ENCODE data around the gene C2orf80. TPM values are rescaled to one million over a fixed set of nuclear protein-coding genes. Genes with fewer than 3 reads are reported as not detected.
"Not testable (repeated sequence)": the region's sequence is repeated elsewhere in the genome, so short reads cannot be mapped to it uniquely, and the experiment has no call there.

Gene C2orf80
- polyA plus RNA-seq, 1 experiment: not detected

DNA sequence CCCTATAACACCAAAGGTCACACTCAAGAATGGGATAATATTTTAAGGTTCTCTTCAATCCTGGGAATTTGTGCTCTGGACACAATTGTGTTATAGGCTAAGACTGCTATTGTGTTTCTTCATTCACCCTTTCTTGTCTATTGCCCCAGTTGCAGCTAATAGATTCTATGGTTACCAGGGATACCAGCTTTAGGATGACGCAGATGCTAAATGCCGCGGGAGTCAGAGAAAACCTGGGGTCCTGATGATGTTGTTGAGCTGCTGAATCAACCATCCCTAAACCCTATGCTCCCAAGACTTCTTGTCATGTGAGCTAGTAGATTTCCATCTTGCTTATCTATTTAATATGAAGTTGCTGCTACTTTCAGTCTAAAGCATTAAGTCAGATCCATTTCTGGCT lies 70.9 kb downstream of the C2orf80 start:
- H3K27ac ChIP-seq (ENCODE audit: low read depth, low read length): no peak overlapping the region
- TF ChIP-seq, protein P1, sequence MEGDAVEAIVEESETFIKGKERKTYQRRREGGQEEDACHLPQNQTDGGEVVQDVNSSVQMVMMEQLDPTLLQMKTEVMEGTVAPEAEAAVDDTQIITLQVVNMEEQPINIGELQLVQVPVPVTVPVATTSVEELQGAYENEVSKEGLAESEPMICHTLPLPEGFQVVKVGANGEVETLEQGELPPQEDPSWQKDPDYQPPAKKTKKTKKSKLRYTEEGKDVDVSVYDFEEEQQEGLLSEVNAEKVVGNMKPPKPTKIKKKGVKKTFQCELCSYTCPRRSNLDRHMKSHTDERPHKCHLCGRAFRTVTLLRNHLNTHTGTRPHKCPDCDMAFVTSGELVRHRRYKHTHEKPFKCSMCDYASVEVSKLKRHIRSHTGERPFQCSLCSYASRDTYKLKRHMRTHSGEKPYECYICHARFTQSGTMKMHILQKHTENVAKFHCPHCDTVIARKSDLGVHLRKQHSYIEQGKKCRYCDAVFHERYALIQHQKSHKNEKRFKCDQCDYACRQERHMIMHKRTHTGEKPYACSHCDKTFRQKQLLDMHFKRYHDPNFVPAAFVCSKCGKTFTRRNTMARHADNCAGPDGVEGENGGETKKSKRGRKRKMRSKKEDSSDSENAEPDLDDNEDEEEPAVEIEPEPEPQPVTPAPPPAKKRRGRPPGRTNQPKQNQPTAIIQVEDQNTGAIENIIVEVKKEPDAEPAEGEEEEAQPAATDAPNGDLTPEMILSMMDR (IDR thresholded peaks at IDR 0.05; ENCODE audit: low read depth, low read length): no peak
- peaks cover 6% of the 10 kb centered on the region for H3K27me3 ChIP-seq (ENCODE audit: control insufficient read depth, insufficient read depth, low read length)
- DNase-seq (ENCODE audit: low read depth, low spot score): no peak
- no peak overlapping the region for H3K4me3 ChIP-seq (ENCODE audit: low read depth, low read length)
- ChIA-PET POLR2A (no interaction called here), CTCF (no interaction called here)
- no peaks in the 10 kb centered on the region for H3K9me3 ChIP-seq (ENCODE audit: control insufficient read depth, insufficient read depth, low read length)

DNA sequence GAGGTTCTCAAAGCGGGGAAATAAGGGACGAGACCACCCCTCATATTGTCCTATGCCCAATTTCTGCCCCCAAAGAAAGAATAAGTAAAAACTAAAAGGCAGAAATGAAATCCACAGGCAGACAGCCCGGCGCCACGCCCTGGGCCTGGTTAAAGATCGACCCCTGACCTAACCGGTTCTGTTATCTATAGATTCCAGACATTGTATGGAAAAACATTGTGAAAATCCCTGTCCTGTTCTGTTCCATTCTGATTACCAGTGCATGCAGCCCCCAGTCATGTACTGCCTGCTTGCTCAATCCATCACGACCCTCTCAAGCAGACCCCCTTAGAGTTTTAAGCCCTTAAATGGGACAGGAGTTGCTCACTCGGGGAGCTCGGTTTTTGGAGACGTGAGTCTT lies 72.4 kb downstream of the C2orf80 start:
- H3K9me3 ChIP-seq (ENCODE audit: control insufficient read depth, insufficient read depth, low read length); POLR2A ChIA-PET; DNase-seq (ENCODE audit: low read depth, low spot score); CTCF ChIA-PET; H3K27ac ChIP-seq (ENCODE audit: low read depth, low read length); H3K4me3 ChIP-seq (ENCODE audit: low read depth, low read length): not testable (repeated sequence)
- peaks cover 13% of the 10 kb centered on the region for H3K27me3 ChIP-seq (ENCODE audit: control insufficient read depth, insufficient read depth, low read length)

Other genes starting within 250 kb of the C2orf80 start
- 5.3 and 7.0 TPM in 2 replicates for gene PLEKHM3, start 164.5 kb downstream of the C2orf80 start, polyA plus RNA-seq (2011; rRNA removed)
- not detected in 2 replicates for gene CRYGD, start 65.5 kb downstream of the C2orf80 start, polyA plus RNA-seq (2011; rRNA removed)
- not detected in 2 replicates for gene CRYGC, start 60.2 kb downstream of the C2orf80 start, polyA plus RNA-seq (2011; rRNA removed)
- not detected in 2 replicates for gene CRYGB, start 43.9 kb downstream of the C2orf80 start, polyA plus RNA-seq (2011; rRNA removed)
- gene CRYGA, start 26.4 kb downstream of the C2orf80 start, polyA plus RNA-seq (2011; rRNA removed): not detected in 2 replicates
- 111 and 148 TPM in 2 replicates for gene IDH1, start 65.0 kb upstream of the C2orf80 start, polyA plus RNA-seq (2011; rRNA removed)
- 19.6 and 23.8 TPM in 2 replicates for gene PIKFYVE, start 76.2 kb upstream of the C2orf80 start, polyA plus RNA-seq (2011; rRNA removed)
- not detected in 2 replicates for gene PTH2R, start 216.8 kb upstream of the C2orf80 start, polyA plus RNA-seq (2011; rRNA removed)

All from AG04450 (cell line).